Keratinocyte (primary cell): ENCODE measurements around the gene CRHR2. TPM values are rescaled to one million over a fixed set of nuclear protein-coding genes. Genes with fewer than 3 reads are reported as not detected.

Experiments used
- DNase-seq: peaks from one replicate; pipeline ENCODE4 v3.0.0-alpha.2; 2011; ENCODE audit warnings: low read depth, missing footprints, low spot score
- FAIRE-seq: peaks from 2 replicates; lab custom pipeline; 2011; peaks lifted over from hg19 to GRCh38; lab: Jason Lieb, UNC
- H2AFZ ChIP-seq: 2 replicates; pipeline ENCODE4 v1.6.0; 2012; ENCODE audit warnings: low read length, control low read depth, inconsistent platforms; ENCODE audit not compliant: control insufficient read depth
- H3K27ac ChIP-seq: 2 replicates; pipeline ENCODE4 v1.5.1; 2011; ENCODE audit warnings: low read length; ENCODE audit not compliant: control insufficient read depth, insufficient read depth
- H3K27me3 ChIP-seq: 3 replicates; pipeline ENCODE4 v1.6.0; 2011; ENCODE audit warnings: low read length; ENCODE audit not compliant: control insufficient read depth, insufficient read depth; ENCODE audit errors: extremely low read depth
- H3K36me3 ChIP-seq, 2 experiments: 2 replicates in 1 of 2; 3 replicates in 1 of 2; pipeline ENCODE4 v1.5.1; 2011; ENCODE audit warnings: low read length in 2 of 2, mild to moderate bottlenecking in 1 of 2; ENCODE audit not compliant: control insufficient read depth in 2 of 2, insufficient read depth in 2 of 2; ENCODE audit errors: extremely low read depth in 1 of 2
- H3K4me1 ChIP-seq: 3 replicates; pipeline ENCODE4 v1.5.1; 2011; ENCODE audit warnings: low read length; ENCODE audit not compliant: control insufficient read depth, insufficient read depth; ENCODE audit errors: extremely low read depth
- H3K4me2 ChIP-seq: 3 replicates; pipeline ENCODE4 v1.6.0; 2011; ENCODE audit warnings: low read depth, low read length; ENCODE audit not compliant: control insufficient read depth, insufficient read depth; ENCODE audit errors: extremely low read depth
- H3K4me3 ChIP-seq, 3 experiments: fragments of 200-600 bp in 1 of 3; sonication (generic) in 1 of 3; 2 replicates in 2 of 3; 3 replicates in 1 of 3; pipeline ENCODE4 v1.5.1; 2011 to 2016; ENCODE audit warnings: low read length in 3 of 3, mild to moderate bottlenecking in 3 of 3, control low read depth in 2 of 3, inconsistent platforms in 1 of 3, low read depth in 1 of 3, mixed read lengths in 1 of 3, mixed run types in 1 of 3, moderate library complexity in 1 of 3; ENCODE audit not compliant: control insufficient read depth in 2 of 3, insufficient read depth in 2 of 3; ENCODE audit errors: extremely low read depth in 1 of 3
- H3K79me2 ChIP-seq: 2 replicates; pipeline ENCODE4 v1.6.0; 2012; ENCODE audit warnings: low read length; ENCODE audit not compliant: control insufficient read depth, insufficient read depth
- H3K9ac ChIP-seq: 3 replicates; pipeline ENCODE4 v1.6.0; 2011; ENCODE audit warnings: low read length; ENCODE audit not compliant: control insufficient read depth, insufficient read depth; ENCODE audit errors: extremely low read depth
- H3K9me1 ChIP-seq: 3 replicates; pipeline ENCODE4 v1.6.0; 2011; ENCODE audit warnings: low read length; ENCODE audit not compliant: control insufficient read depth, insufficient read depth; ENCODE audit errors: extremely low read depth
- H3K9me3 ChIP-seq: 2 replicates; pipeline ENCODE4 v1.5.1; 2012; ENCODE audit warnings: low read depth, low read length; ENCODE audit not compliant: control insufficient read depth
- H4K20me1 ChIP-seq: 3 replicates; pipeline ENCODE4 v1.6.0; 2011; ENCODE audit warnings: low read length; ENCODE audit not compliant: control insufficient read depth, insufficient read depth; ENCODE audit errors: extremely low read depth
- CTCF ChIP-seq, 3 experiments: IDR thresholded peaks in 1 of 3; conservative IDR thresholded peaks in 1 of 3; optimal IDR thresholded peaks in 1 of 3; 2 replicates in 2 of 3; 3 replicates in 1 of 3; pipeline versions ENCODE3 to v1.5.1; 2011; ENCODE audit warnings: low read length in 3 of 3, mild to moderate bottlenecking in 3 of 3, moderate library complexity in 2 of 3, control low read depth in 1 of 3, inconsistent platforms in 1 of 3; ENCODE audit not compliant: insufficient read depth in 2 of 3; ENCODE audit errors: extremely low read depth in 1 of 3
- EZH2 ChIP-seq: IDR thresholded peaks from one replicate; pipeline ENCODE4 v1.6.1; 2012; ENCODE audit warnings: inconsistent platforms, mild to moderate bottlenecking, low read length, moderate library complexity
- dilution Hi-C: fragments of 300-500 bp; cut with MboI; formaldehyde crosslinking; loops from one replicate; pipeline ENCODE4 v1.7.0; 2020; ENCODE audit warnings: low sequenced_read_pairs; ENCODE audit not compliant: extremely low pct_ligation_motif_present
- polyA plus RNA-seq, 5 experiments: library from polyadenylated mRNA; depleted of rRNA in 3 of 5; stranded (reverse) in 3 of 5; stranded (forward) in 1 of 5; unstranded in 1 of 5; fragments of >200 nt; gene quantifications; 1 replicate in 1 of 5; 2 replicates in 3 of 5; 3 replicates in 1 of 5; pipeline versions ENCODE4 v1.2.1 to v1.2.3, GENCODE V29; 2011 to 2012; ENCODE audit warnings: missing spikeins in 2 of 5, low read depth in 1 of 5, low replicate concordance in 1 of 5

CRHR2 gene
- polyA plus RNA-seq, 1 donor (not counting 4 experiments of a cell fraction or from before 2014, with no cell fraction given), result not detected

DNA sequence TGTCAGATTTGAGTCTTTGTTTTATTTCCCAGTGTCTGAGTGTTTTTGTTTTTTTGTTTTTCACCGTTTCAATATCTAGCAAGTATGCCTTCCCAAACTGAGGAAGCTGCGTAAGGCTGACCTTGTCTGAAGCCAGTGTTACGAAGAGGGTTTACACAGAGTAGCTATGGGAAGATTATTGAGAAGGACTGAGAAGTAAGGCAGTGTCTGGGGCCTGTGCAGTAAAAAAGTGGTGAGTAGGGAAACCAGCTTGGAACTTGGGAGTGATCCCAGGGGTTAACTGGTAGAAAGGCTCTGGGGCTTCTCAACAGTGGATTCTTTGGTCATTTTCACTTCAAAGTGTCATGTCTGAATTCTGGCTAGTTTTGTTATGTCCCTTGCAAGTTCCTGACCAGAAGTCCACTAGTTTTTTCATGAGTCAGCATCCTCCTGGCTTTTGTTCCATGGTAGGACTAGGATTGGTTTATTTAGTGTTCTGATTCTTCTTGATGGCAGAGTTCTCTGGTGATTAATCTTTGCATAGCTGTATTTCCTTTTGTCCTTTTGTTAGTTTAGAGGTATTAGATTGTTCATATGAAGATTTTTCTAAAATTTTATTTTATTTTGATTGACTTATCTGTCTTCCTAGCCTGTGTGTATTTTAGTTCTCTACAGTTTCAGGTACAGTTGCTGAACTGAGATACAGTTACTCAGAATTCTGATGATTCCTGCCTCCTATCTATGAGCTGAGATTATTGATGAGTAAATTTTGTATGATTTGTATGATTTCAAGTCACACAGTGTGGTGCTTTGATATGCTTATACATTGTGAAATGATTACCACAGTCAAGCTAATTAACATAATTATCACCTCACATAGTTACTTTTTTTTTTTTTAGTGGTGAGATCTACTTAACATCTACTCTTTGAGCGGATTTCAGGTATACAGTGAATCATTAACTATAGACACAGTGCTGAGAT, 68.6 kb downstream of the CRHR2 start:
- no peak for FAIRE-seq
- H4K20me1 ChIP-seq, result peaks cover 10% of the 10 kb centered on the region

DNA sequence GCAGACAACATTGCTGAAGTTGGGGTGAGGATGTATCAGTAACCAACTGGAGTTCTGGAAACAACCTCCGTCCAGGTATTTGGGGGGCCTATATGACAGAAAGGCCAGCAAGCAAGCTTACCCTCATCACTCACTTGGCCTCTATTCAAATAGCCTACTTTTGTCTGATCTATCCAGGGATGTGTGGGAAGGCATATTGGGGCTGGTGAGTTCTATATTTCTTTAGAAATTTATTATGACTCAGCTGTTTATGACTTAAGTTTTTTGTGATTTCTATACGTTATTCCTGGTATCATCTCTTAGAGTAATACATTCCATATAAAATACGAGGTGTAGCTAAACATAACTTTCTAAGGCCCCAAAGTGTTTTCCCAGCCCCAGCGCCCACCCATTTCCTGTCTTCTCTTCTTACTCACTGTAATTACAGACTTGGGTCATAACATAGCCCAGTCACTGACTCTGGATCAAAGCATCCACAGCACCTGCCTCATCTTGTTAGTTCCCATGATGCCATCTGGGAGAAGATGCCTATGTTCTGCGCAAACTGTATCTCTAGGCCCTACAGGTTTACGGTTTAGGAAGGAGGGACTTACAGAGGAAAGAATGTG, 69.5 kb downstream of the CRHR2 start:
- Histone ChIP-seq H3K9ac (no peak overlapping the region), H3K4me2 (no peak overlapping the region), H3K4me1 (peaks cover 5% of the 10 kb centered on the region), H4K20me1 (peaks cover 13% of the 10 kb centered on the region), H3K36me3 (peaks cover 17 to 58% of the 10 kb centered on the region in 2 experiments), H3K27ac (no peak overlapping the region), H3K79me2 (peaks cover 45% of the 10 kb centered on the region), H3K9me3 (no peaks in the 10 kb centered on the region), H3K4me3 (no peak overlapping the region), H3K27me3 (no peaks in the 10 kb centered on the region), H3K9me1 (no peaks in the 10 kb centered on the region), H2AFZ (no peak overlapping the region)
- TF ChIP-seq EZH2, result no peak
- TF ChIP-seq CTCF (optimal IDR thresholded peaks at IDR 0.05 in 1 of 3, IDR thresholded peaks at IDR 0.05 in 1 of 3, conservative IDR thresholded peaks at IDR 0.05 in 1 of 3; ENCODE audit: extremely low read depth in 1 of 3, insufficient read depth in 2 of 3, low read length in 3 of 3), result no peak
- FAIRE-seq, result peak; percentile 36
- no peak for DNase-seq
- dilution Hi-C loops, result no loop called here

More for the DNA sequence above, 68.6 kb downstream of the CRHR2 start:
- H3K4me2 ChIP-seq, result no peak overlapping the region
- H3K36me3 ChIP-seq, result peaks cover 19 to 57% of the 10 kb centered on the region in 2 experiments
- dilution Hi-C loops, result no loop called here
- peaks cover 5% of the 10 kb centered on the region for H3K4me1 ChIP-seq
- no peak for DNase-seq
- H3K9me3 ChIP-seq, result no peaks in the 10 kb centered on the region
- TF ChIP-seq EZH2 (no peak), CTCF (optimal IDR thresholded peaks at IDR 0.05 in 1 of 3, IDR thresholded peaks at IDR 0.05 in 1 of 3, conservative IDR thresholded peaks at IDR 0.05 in 1 of 3; ENCODE audit: extremely low read depth in 1 of 3, insufficient read depth in 2 of 3, low read length in 3 of 3) (no peak)
- no peaks in the 10 kb centered on the region for H3K27me3 ChIP-seq
- peaks cover 41% of the 10 kb centered on the region for H3K79me2 ChIP-seq
- no peak overlapping the region for H3K9ac ChIP-seq
- H3K4me3 ChIP-seq, result no peak overlapping the region
- H2AFZ ChIP-seq, result no peak overlapping the region
- no peaks in the 10 kb centered on the region for H3K9me1 ChIP-seq
- peak overlapping the region; percentile 4 for H3K27ac ChIP-seq
